Skin of body (tissue), 2 donors: Measurements from ENCODE around the gene CYBRD1. TPM values are rescaled to one million over a fixed set of nuclear protein-coding genes. Genes with fewer than 3 reads are reported as not detected.
A peak's percentile ranks its signal among the peaks of the same experiment; 100 is the strongest.
"Not testable (repeated sequence)": the region's sequence is repeated elsewhere in the genome, so short reads cannot be mapped to it uniquely, and the experiment has no call there.

ENCODE experiments used
- DNase-seq: peaks from one replicate; lab custom pipeline; 2025; lab: John Stamatoyannopoulos, UW
- total RNA-seq: library from RNA; depleted of rRNA; stranded (reverse); fragments of >200 nt; gene quantifications from one replicate; pipeline ENCODE4 v1.2.3, GENCODE V29; 2014

The CYBRD1 gene, protein sequence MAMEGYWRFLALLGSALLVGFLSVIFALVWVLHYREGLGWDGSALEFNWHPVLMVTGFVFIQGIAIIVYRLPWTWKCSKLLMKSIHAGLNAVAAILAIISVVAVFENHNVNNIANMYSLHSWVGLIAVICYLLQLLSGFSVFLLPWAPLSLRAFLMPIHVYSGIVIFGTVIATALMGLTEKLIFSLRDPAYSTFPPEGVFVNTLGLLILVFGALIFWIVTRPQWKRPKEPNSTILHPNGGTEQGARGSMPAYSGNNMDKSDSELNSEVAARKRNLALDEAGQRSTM
- total RNA-seq, result 184 TPM

DNA sequence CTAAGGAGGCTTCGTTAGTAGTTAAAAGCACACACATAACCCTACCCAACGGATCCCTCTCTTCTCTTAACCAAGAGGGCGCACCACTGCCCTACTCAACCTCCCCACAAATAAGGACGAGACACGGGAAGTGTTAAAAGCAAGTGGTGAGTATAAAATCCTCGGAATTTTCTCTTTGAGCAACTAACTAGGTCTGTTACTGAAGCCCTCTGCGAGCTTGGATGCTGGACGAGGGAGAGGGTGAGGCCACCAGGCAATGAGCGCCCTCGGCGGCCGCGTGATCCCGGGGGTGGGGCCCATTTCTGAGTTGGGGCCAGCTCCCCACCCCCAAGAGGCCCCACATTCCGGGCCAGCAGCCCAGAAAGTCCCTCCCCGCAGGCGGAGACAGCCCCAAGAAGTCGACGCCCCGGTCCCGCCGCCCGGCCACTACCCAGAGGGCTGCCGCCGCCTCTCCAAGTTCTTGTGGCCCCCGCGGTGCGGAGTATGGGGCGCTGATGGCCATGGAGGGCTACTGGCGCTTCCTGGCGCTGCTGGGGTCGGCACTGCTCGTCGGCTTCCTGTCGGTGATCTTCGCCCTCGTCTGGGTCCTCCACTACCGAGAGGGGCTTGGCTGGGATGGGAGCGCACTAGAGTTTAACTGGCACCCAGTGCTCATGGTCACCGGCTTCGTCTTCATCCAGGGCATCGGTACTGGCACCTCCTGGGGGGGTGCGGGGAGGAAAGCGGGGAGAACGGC is at the start of gene CYBRD1:
Gene CYBRD1 (plus strand): TSS at position 423 of the 736 bp plus-strand sequence. CDS start 72 bp downstream, at position 495.
- DNase-seq, result peak; percentile 76

DNA sequence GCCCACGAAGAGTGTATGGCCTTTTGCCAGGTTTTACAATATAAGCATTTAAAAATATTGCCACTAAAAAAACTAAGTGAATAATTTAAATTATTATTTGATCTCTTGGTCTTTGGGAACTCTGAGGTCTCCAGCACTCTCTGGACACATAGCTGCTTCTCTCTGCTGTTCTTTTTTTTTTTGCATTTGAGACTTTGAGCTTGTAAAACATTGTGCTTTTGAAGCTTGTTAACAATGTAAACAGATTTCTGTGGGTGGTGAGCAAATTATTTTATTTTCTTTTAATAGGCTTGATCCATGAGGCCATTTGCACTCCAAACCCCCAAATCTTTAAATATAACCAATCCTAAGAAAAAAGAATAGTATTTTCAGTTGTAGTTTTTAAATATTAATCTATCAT is 46.3 kb upstream of the CYBRD1 start:
- DNase-seq, result no peak

DNA sequence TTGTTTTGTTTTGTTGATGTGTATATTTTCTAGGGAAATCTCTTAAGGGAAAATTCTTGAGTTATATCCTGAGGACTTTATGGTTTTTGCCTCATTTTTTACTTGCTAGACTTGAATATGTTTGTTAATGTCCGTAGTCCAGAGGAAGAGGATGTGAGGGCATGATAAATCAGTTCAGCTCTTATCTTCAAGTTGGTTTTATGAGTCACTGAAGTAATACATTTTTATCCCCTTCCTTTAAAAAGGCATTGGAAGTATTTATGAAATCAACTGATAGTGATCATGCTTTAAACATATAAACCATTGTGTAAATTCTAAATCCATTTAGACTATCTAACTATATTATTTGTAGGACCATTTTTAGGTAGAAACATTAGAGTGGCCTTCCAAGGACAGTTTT is 43.9 kb upstream of the CYBRD1 start:
- DNase-seq, result no peak

GRCh38 chr2:171479154-171479814 is 43.0 kb upstream of the CYBRD1 start:
- no peak for DNase-seq

GRCh38 chr2:171480908-171481307 is 41.4 kb upstream of the CYBRD1 start:
- DNase-seq, result no peak

GRCh38 chr2:171482308-171482707 is 40.0 kb upstream of the CYBRD1 start:
- no peak for DNase-seq

DNA sequence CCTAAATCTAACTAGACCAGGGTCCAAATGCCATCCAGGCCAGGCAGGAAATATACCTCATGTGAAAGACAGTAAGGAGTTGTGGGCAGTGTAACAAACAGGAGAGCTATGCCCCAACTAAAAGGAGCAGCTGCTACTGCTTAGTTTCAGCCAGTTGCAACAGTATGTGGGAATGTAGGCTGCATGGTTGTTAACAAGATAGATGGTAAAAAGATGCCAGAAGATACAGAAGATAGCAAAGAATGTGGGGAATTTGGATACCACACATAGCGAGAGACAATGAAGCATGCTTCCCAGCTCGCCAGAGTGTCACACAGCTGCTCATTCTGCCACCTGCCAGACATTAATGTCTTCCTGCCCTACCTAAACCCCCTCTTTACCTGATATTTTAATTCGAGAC is 39.4 kb upstream of the CYBRD1 start:
- no peak for DNase-seq

- DNase-seq, result no peak
These were observed 38.5 kb upstream of the CYBRD1 start for GRCh38 chr2:171483793-171484192.

GRCh38 chr2:171485116-171485515 is 37.2 kb upstream of the CYBRD1 start:
- DNase-seq, result no peak

DNA sequence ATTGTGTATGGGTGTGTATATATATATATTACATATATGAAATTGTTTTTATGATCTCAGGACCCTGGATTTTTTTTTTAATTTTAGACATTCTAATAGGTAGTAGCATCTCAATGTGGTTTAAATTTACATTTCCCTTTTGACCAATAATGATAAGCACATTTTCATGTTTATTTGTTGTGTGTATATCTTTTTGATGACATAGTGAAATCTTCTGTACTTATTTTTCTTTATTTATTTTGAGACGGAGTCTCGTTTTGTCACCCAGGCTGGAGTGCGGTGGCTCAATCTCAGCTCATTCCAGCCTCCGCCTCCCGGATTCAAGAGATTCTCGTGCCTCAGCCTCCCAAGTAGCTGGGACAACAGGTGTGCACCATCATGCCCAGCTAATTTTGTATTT is 35.1 kb upstream of the CYBRD1 start:
- no peak for DNase-seq

DNA sequence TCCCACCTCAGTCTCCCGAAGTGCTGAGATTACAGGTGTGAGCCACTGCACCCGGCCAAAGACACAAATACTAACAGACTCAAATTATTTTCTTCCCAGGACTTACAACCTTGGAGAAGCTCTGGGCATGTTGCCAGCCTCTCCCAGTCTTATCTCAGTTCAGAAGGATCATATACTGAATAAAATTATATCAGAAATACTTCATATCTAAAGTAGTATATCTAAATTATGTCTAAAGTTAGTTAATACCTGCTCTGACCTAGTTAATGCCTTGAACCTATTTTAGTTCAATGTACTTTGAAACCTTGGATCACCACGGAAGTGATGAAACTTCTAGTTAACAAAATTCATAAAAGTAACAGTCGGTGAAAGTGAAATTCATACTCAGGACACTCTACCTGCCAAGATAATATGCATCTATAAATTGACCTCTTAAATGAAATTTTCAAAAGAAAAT is 34.4 kb upstream of the CYBRD1 start:
- DNase-seq, result no peak

DNA sequence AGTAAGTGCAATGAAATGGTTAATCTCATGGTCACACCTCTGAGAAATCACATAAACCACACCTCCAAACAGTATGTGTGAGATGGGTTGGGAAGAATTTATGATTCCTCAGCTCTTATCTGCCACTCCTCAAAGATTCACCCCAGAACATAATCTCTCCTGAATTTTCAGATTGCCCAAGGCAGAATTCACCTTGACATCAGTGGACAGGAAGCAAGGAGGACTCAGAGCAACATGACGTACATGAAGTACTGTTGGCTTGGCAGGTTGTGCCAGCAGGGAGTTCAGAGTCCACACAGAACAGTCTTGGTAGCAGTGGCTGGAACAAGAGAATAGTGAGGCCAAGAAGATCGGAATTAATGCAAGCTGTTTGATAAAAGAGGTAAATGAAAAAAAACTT is 31.7 kb upstream of the CYBRD1 start:
- no peak for DNase-seq

DNA sequence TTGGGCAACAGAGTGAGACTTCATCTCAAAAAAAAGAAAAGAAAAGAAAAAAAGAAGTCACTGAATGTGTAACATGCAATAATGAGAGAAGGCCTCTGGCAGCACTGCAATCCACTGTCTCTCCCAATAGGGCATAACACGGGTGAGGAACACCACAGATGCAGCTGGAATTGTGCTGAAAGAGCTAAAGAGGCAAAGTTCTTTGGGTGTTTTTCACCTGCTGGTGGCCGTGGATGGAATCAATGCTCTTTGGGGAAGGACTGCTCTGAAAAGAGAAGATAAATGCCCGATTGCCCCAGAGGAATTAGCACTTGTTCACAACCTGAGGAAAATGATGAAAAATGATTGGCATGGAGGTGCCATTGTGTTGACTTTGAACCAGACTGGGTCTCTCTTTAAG is 31.0 kb upstream of the CYBRD1 start:
- DNase-seq, result no peak

GRCh38 chr2:171492664-171493063 is 29.6 kb upstream of the CYBRD1 start:
- no peak for DNase-seq

DNA sequence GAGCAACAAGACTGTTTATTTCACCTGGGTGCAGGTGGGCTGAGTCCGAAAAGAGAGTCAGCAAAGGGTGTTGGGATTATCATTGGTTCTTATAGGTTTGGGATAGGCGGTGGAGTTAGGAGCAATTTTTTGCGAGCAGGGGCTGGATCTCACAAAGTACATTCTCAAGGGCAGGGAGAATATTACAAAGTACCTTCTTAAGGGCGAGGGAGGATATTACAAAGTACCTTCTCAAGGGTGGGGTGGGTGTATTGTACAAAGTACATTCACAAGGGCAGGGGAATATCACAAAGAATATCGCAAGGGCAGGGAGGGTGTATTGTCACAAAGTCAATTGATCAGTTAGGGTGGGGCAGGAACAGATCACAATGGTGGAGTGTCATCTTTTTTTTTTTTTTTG is 24.6 kb upstream of the CYBRD1 start:
- not testable (repeated sequence) for DNase-seq

DNA sequence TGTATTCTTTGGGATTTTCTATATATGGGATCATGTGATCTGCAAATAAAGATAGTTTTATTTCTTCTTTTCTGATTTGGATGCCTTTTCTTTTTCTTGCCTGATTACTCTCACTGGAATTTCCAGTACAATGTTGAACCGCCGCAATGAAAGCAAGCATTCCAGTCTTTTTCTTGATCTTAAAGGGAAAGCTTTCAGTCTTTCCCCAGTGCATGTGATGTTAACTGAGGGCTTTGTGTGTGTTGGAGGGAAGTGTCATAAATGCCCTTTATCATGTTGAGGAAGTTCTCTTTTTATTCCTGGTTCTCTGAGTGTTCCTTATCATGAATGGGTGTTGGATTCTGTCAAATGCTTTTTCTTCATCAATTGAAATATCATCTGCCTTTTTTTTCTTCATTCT is 16.9 kb upstream of the CYBRD1 start:
- DNase-seq, result no peak

DNA sequence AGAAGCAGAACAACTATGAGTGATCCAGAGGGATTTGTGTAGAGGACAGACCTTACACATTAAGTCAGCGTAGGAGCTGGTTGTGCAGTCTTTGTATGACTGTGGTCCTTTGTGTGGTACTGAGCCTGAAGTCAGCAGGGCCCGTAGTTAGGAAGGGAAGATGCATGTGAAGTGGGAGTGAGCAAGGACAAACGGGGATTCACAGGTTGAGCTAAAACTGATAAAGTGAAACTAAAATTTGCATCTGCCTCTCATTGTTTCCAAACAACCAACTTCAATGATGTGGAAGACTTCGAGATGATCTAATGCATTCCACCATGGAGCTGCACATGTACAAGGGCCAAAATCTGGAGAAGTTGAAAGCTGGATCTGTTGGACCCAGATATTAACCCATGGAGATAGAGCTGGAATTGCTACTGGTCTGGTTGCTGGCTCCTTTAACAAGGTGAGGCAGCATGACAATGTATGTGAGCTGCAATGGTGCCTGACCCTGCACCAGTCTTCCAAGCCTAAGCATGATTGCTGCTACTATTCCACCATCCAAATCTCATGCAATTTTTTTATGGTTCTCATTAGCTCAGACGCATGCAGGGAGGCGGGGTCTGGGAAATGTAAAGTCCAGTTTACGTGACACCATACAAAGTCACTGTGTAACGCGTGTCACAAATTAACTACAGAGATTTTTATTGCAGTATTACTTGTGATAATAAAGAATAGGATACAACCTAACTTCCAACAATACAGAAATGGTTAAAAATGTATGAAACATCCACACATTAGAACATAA is 12.1 kb upstream of the CYBRD1 start:
- DNase-seq, result no peak

DNA sequence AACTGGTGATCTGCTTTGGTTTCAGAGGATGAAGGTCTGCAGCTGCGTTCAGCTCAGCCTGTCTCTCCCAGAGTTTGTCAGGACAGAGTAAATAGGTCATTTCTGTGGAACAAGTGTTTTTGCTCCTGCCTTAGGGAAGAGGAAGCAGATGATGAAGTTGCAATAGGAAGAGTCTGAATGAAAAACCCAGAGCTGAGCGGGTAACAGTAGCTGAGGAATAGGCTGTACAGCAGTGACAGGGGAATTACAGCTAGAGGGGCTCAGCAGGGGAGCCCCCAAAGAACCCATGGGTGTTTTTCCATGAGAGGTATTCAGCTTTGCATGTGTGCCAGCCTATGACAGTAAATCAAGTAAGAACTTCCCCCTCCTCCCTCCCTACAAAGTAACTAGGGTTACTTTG is 10.3 kb upstream of the CYBRD1 start:
- DNase-seq, result no peak

DNA sequence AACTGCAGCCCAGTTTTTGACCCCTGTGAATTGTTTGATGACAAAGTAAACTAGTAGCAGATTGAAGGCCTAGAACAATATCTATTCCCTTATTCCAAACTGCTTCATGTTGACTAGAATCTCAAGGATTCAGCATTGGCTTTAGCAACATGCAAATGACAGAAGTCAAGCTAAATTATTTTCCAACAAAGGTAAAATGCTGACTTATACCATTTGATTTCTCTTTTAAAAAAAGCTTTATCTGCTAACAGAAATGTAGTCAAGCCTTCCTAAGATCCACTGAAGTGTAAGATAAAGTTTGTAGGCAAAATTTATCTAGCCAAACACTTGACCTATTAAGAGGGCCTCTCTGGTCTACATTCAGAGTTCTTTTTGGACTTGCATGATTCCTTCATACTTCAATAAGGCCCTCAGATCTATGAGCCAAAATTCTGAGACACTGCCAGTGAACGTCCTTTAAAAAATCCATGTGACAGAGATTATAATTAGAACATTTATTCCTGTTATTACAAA is 9.5 kb upstream of the CYBRD1 start:
- DNase-seq, result no peak

GRCh38 chr2:171513719-171514160 is 8.5 kb upstream of the CYBRD1 start:
- peak; percentile 7 for DNase-seq

DNA sequence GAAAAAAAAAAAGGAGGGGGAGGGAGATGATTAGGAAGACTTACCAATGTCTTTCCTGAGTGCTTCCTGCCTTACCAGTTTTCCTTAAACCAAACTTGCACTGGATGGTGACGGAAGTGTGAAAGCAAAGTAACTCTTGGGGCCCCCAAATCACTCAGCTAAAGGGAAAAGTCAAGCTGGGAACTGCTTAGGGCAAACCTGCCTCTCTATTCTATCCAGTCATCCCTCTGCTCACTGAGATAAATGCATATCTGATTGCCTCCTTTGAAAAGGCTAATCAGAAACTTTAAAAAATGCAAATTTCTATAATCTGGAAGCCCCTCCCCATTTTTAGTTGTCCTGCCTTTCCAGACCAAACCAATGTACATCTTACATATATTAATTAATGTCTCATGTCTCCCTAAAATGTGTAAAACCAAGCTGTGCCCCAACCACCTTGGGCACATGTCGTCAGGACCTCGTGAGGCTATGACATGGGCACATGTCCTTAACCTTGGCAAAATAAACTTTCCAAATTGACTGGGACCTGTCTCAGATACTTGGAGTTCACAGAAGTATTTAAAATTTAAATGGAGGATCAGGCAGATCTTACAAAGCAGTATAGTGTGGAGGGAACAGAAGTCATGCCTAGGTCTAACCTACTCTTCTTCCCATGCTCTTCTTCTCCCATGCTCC is 7.2 kb upstream of the CYBRD1 start:
- no peak for DNase-seq
